Stimulated activated naive CD8-positive, alpha-beta T cell treated with anti-CD3 and anti-CD28 coated beads, Interleukin-15, amount 100 ng/mL, for 72 hours (primary cell): ENCODE results near the gene FSTL4.

Source experiments
- ATAC-seq: fragments of 150-1000 bp; cut with Tn5 transposase; 2 replicates; pipeline ENCODE4 v1.10.0; 2021; ENCODE audit warnings: mild to moderate bottlenecking, moderate library complexity
- DNase-seq, 2 donors: peaks; one replicate each; pipeline ENCODE4 v3.0.0; 2021 to 2022
- H3K27ac Mint-ChIP-seq, 2 donors: one replicate each; pipeline ENCODE4 v1.8.0; 2022; ENCODE audit warnings: mild to moderate bottlenecking in 2 of 2, mixed read lengths in 2 of 2, moderate library complexity in 2 of 2
- H3K27me3 Mint-ChIP-seq: one replicate; pipeline ENCODE4 v1.8.0; 2022; ENCODE audit warnings: mixed read lengths
- H3K4me1 Mint-ChIP-seq: one replicate; pipeline ENCODE4 v1.8.0; 2022; ENCODE audit warnings: mild to moderate bottlenecking, mixed read lengths
- H3K4me3 Mint-ChIP-seq, 2 donors: one replicate each; pipeline ENCODE4 v1.8.0; 2022; ENCODE audit warnings: mild to moderate bottlenecking in 2 of 2, mixed read lengths in 2 of 2, moderate library complexity in 1 of 2
- H3K9me3 Mint-ChIP-seq, 2 donors: one replicate each; pipeline ENCODE4 v1.8.0; 2022; ENCODE audit warnings: mixed read lengths in 2 of 2

Gene FSTL4

GRCh38 chr5:133612249-133612860 lies at the start of gene FSTL4:
FSTL4 (minus strand) TSS chr5:133612541.
- H3K27me3 Mint-ChIP-seq = peaks cover 80% of the 10 kb centered on the region
- H3K4me3 Mint-ChIP-seq = peak within 1 kb of the TSS; percentile 70 to 81
- H3K4me1 Mint-ChIP-seq = peaks cover 22% of the 10 kb centered on the region
- H3K27ac Mint-ChIP-seq = no peak within 1 kb of the TSS
- DNase-seq (peak; percentile 28 to 32), ATAC-seq (peak; percentile 77)
- no peaks in the 10 kb centered on the region for H3K9me3 Mint-ChIP-seq

GRCh38 chr5:133661389-133661788 lies 49.0 kb upstream of the FSTL4 start:
- ATAC-seq (no peak), DNase-seq (no peak)
- H3K4me1 Mint-ChIP-seq = no peaks in the 10 kb centered on the region
- no peaks in the 10 kb centered on the region for H3K9me3 Mint-ChIP-seq
- H3K4me3 Mint-ChIP-seq = no peak overlapping the region
- no peaks in the 10 kb centered on the region for H3K27me3 Mint-ChIP-seq
- H3K27ac Mint-ChIP-seq = no peak overlapping the region

- Mint-ChIP-seq H3K4me3 (no peak overlapping the region), H3K4me1 (no peaks in the 10 kb centered on the region), H3K9me3 (no peaks in the 10 kb centered on the region), H3K27ac (no peak overlapping the region), H3K27me3 (no peaks in the 10 kb centered on the region)
- ATAC-seq (no peak), DNase-seq (no peak)
Observed at GRCh38 chr5:133658327-133658726, 46.0 kb upstream of the FSTL4 start.

GRCh38 chr5:133657036-133657435 lies 44.7 kb upstream of the FSTL4 start:
- Mint-ChIP-seq H3K27ac (no peak overlapping the region), H3K4me1 (no peaks in the 10 kb centered on the region), H3K4me3 (no peak overlapping the region), H3K27me3 (no peaks in the 10 kb centered on the region), H3K9me3 (no peaks in the 10 kb centered on the region)
- DNase-seq (no peak), ATAC-seq (no peak)

- H3K4me1 Mint-ChIP-seq = no peaks in the 10 kb centered on the region
Observed at GRCh38 chr5:133655966-133656365, 43.6 kb upstream of the FSTL4 start.

GRCh38 chr5:133653760-133654049 lies 41.4 kb upstream of the FSTL4 start:
- no peak for DNase-seq
- peaks cover 7% of the 10 kb centered on the region for H3K27me3 Mint-ChIP-seq
- no peaks in the 10 kb centered on the region for H3K4me1 Mint-ChIP-seq
- ATAC-seq = no peak
- H3K4me3 Mint-ChIP-seq = no peak overlapping the region
- H3K27ac Mint-ChIP-seq = no peak overlapping the region
- H3K9me3 Mint-ChIP-seq = peaks cover 0 to 6% of the 10 kb centered on the region in 2 donors

More at GRCh38 chr5:133655966-133656365, 43.6 kb upstream of the FSTL4 start:
- H3K9me3 Mint-ChIP-seq = no peaks in the 10 kb centered on the region
- no peak overlapping the region for H3K4me3 Mint-ChIP-seq
- DNase-seq = no peak
- H3K27me3 Mint-ChIP-seq = no peaks in the 10 kb centered on the region
- no peak overlapping the region for H3K27ac Mint-ChIP-seq
- ATAC-seq = no peak

GRCh38 chr5:133652951-133653759 lies 40.8 kb upstream of the FSTL4 start:
- Mint-ChIP-seq H3K9me3 (peaks cover 0 to 6% of the 10 kb centered on the region in 2 donors), H3K4me1 (no peaks in the 10 kb centered on the region), H3K27me3 (peaks cover 7% of the 10 kb centered on the region), H3K27ac (no peak overlapping the region), H3K4me3 (no peak overlapping the region)
- no peak for DNase-seq
- no peak for ATAC-seq

- no peak for DNase-seq
- peaks cover 36% of the 10 kb centered on the region for H3K27me3 Mint-ChIP-seq
- no peaks in the 10 kb centered on the region for H3K9me3 Mint-ChIP-seq
- H3K4me3 Mint-ChIP-seq = no peak overlapping the region
- H3K4me1 Mint-ChIP-seq = no peaks in the 10 kb centered on the region
- ATAC-seq = no peak
- no peak overlapping the region for H3K27ac Mint-ChIP-seq
Observed at GRCh38 chr5:133644000-133644865, 31.9 kb upstream of the FSTL4 start.

- H3K9me3 Mint-ChIP-seq = no peaks in the 10 kb centered on the region
- ATAC-seq (no peak), DNase-seq (no peak)
- H3K27me3 Mint-ChIP-seq = peaks cover 43% of the 10 kb centered on the region
- H3K27ac Mint-ChIP-seq = no peak overlapping the region
- H3K4me1 Mint-ChIP-seq = no peaks in the 10 kb centered on the region
- H3K4me3 Mint-ChIP-seq = no peak overlapping the region
Observed at GRCh38 chr5:133643365-133643764, 31.0 kb upstream of the FSTL4 start.

- Mint-ChIP-seq H3K27me3 (peaks cover 49% of the 10 kb centered on the region), H3K4me1 (no peaks in the 10 kb centered on the region), H3K9me3 (no peaks in the 10 kb centered on the region), H3K4me3 (no peak overlapping the region), H3K27ac (no peak overlapping the region)
- ATAC-seq = no peak
- no peak for DNase-seq
Observed at GRCh38 chr5:133642153-133642722, 29.9 kb upstream of the FSTL4 start.

- ATAC-seq = no peak
- Mint-ChIP-seq H3K9me3 (no peaks in the 10 kb centered on the region), H3K4me1 (no peaks in the 10 kb centered on the region), H3K27ac (no peak overlapping the region), H3K27me3 (peaks cover 47% of the 10 kb centered on the region), H3K4me3 (no peak overlapping the region)
- no peak for DNase-seq
Observed at GRCh38 chr5:133641683-133642082, 29.3 kb upstream of the FSTL4 start.

- no peak for ATAC-seq
- H3K27ac Mint-ChIP-seq = no peak overlapping the region
- H3K4me3 Mint-ChIP-seq = no peak overlapping the region
- DNase-seq = no peak
- peaks cover 30% of the 10 kb centered on the region for H3K27me3 Mint-ChIP-seq
- H3K9me3 Mint-ChIP-seq = no peaks in the 10 kb centered on the region
- H3K4me1 Mint-ChIP-seq = no peaks in the 10 kb centered on the region
Observed at GRCh38 chr5:133639850-133640528, 27.6 kb upstream of the FSTL4 start.

- no peak for DNase-seq
- Mint-ChIP-seq H3K27ac (no peak overlapping the region), H3K27me3 (peaks cover 27% of the 10 kb centered on the region), H3K4me1 (no peaks in the 10 kb centered on the region), H3K9me3 (peaks cover 0 to 9% of the 10 kb centered on the region in 2 donors), H3K4me3 (no peak overlapping the region)
- ATAC-seq = no peak
Observed at GRCh38 chr5:133638436-133638835, 26.1 kb upstream of the FSTL4 start.

GRCh38 chr5:133637206-133637605 lies 24.9 kb upstream of the FSTL4 start:
- Mint-ChIP-seq H3K27ac (no peak overlapping the region), H3K4me3 (no peak overlapping the region), H3K9me3 (peaks cover 0 to 18% of the 10 kb centered on the region in 2 donors), H3K27me3 (peaks cover 35% of the 10 kb centered on the region), H3K4me1 (no peaks in the 10 kb centered on the region)
- DNase-seq (no peak), ATAC-seq (no peak)

- Mint-ChIP-seq H3K27me3 (peaks cover 41% of the 10 kb centered on the region), H3K4me3 (no peak overlapping the region), H3K4me1 (no peaks in the 10 kb centered on the region), H3K9me3 (peaks cover 0 to 18% of the 10 kb centered on the region in 2 donors), H3K27ac (no peak overlapping the region)
- no peak for DNase-seq
- ATAC-seq = no peak
Observed at GRCh38 chr5:133635051-133635450, 22.7 kb upstream of the FSTL4 start.
